SK-N-SH (cell line): ENCODE data around the gene OSBPL8. TPM values are rescaled to one million over a fixed set of nuclear protein-coding genes. Genes with fewer than 3 reads are reported as not detected.
"Not testable (repeated sequence)": the region's sequence is repeated elsewhere in the genome, so short reads cannot be mapped to it uniquely, and the experiment has no call there.

ENCODE experiments used
- CTCF ChIA-PET: fragments of 300-600, 350-600 bp; formaldehyde crosslinking; extraction: SDS; loops from one replicate; lab custom pipeline; 2021; lab: Yijun Ruan, JAX
- POLR2A ChIA-PET: fragments of 350-600 bp; sonication (Branson Sonifier 250); formaldehyde crosslinking; extraction: SDS; loops from one replicate; lab custom pipeline; 2020; ENCODE audit warnings: antibody characterized with exemption, inconsistent platforms; lab: Yijun Ruan, JAX
- DNase-seq: peaks from one replicate; pipeline ENCODE4 v3.0.0; 2012
- H2AFZ ChIP-seq: fragments of 200-600 bp; sonication (generic); 2 replicates; pipeline ENCODE4 v1.8.1; 2016; ENCODE audit warnings: antibody characterized with exemption, mild to moderate bottlenecking, low read depth
- H3F3A ChIP-seq: fragments of 200-600 bp; sonication (generic); replicated peaks from 2 replicates; pipeline ENCODE3; 2016; ENCODE audit warnings: antibody characterized with exemption, mild to moderate bottlenecking; ENCODE audit not compliant: insufficient read depth
- H3K27ac ChIP-seq, 2 experiments: fragments of 200-500 bp in 1 of 2; fragments of 200-600 bp in 1 of 2; sonication (Bioruptor generic) in 1 of 2; sonication (generic), shearing (Covaris generic) in 1 of 2; 2 replicates each; pipeline versions ENCODE4 v1.5.1 to v1.6.1; 2014 to 2016; ENCODE audit warnings: low read depth in 2 of 2, inconsistent platforms in 1 of 2, low read length in 1 of 2, mild to moderate bottlenecking in 1 of 2, mixed read lengths in 1 of 2
- H3K27me3 ChIP-seq: fragments of 200-600 bp; sonication (generic), shearing (Covaris generic); 2 replicates; pipeline ENCODE4 v1.6.1; 2016; ENCODE audit warnings: mixed run types; ENCODE audit not compliant: insufficient read depth
- H3K36me3 ChIP-seq, 2 experiments: fragments of 200-500 bp in 1 of 2; fragments of 200-600 bp in 1 of 2; sonication (Bioruptor generic) in 1 of 2; sonication (generic) in 1 of 2; replicated peaks in 1 of 2; 2 replicates each; pipeline versions ENCODE3 to v1.5.1; 2014 to 2016; ENCODE audit warnings: low read length in 1 of 2, mild to moderate bottlenecking in 1 of 2; ENCODE audit not compliant: insufficient read depth in 2 of 2, control insufficient read depth in 1 of 2
- H3K4me1 ChIP-seq, 2 experiments: fragments of 200-500 bp in 1 of 2; fragments of 200-600 bp in 1 of 2; sonication (Bioruptor generic) in 1 of 2; sonication (generic), shearing (Covaris generic) in 1 of 2; 2 replicates each; pipeline versions ENCODE4 v1.5.1 to v1.6.1; 2014 to 2016; ENCODE audit warnings: low read depth in 1 of 2, low read length in 1 of 2, mixed run types in 1 of 2; ENCODE audit not compliant: insufficient read depth in 2 of 2, control insufficient read depth in 1 of 2
- H3K4me2 ChIP-seq: fragments of 200-600 bp; sonication (generic), shearing (Covaris generic); 2 replicates; pipeline ENCODE4 v1.6.1; 2017; ENCODE audit warnings: mixed run types
- H3K4me3 ChIP-seq, 2 experiments: fragments of 200-500 bp in 1 of 2; fragments of 200-600 bp in 1 of 2; sonication (Bioruptor generic) in 1 of 2; sonication (generic), shearing (Covaris generic) in 1 of 2; 2 replicates each; pipeline versions ENCODE4 v1.5.1 to v1.8.1; 2014 to 2016; ENCODE audit warnings: low read depth in 2 of 2, inconsistent platforms in 1 of 2, low read length in 1 of 2, mild to moderate bottlenecking in 1 of 2, mixed read lengths in 1 of 2, moderate library complexity in 1 of 2
- H3K79me2 ChIP-seq: fragments of 200-600 bp; sonication (generic); 2 replicates; pipeline ENCODE4 v1.8.1; 2017; ENCODE audit warnings: mild to moderate bottlenecking; ENCODE audit not compliant: insufficient read depth
- H3K9ac ChIP-seq: fragments of 200-600 bp; sonication (generic); 2 replicates; pipeline ENCODE4 v1.6.1; 2017; ENCODE audit warnings: mixed run types
- H3K9me2 ChIP-seq: fragments of 200-600 bp; sonication (generic); 2 replicates; pipeline ENCODE4 v1.6.1; 2017; ENCODE audit warnings: mixed run types
- H3K9me3 ChIP-seq: fragments of 200-600 bp; sonication (generic); 2 replicates; pipeline ENCODE4 v1.6.1; 2017; ENCODE audit warnings: mixed run types, mild to moderate bottlenecking, moderate library complexity
- H4K20me1 ChIP-seq: fragments of 200-600 bp; sonication (generic); 2 replicates; pipeline ENCODE4 v1.6.1; 2017; ENCODE audit warnings: mild to moderate bottlenecking, mixed run types; ENCODE audit not compliant: insufficient read depth
- CHD2 ChIP-seq: fragments of 150-350 bp; IDR thresholded peaks from 2 replicates; pipeline ENCODE4 v1.6.1; 2018; ENCODE audit warnings: low read length; ENCODE audit not compliant: partially characterized antibody
- EP300 ChIP-seq, 2 experiments: IDR thresholded peaks; 2 replicates each; pipeline versions ENCODE4 v1.4.0 to v1.6.1; 2012; ENCODE audit warnings: borderline replicate concordance in 1 of 2, low read depth in 1 of 2, low read length in 1 of 2
- EZH2phosphoT487 ChIP-seq: fragments of 200-600 bp; sonication (generic); IDR thresholded peaks from 2 replicates; pipeline ENCODE4 v1.6.1; 2017; ENCODE audit warnings: low read depth, mixed run types, mild to moderate bottlenecking, antibody characterized with exemption, moderate library complexity, borderline replicate concordance
- FOXM1 ChIP-seq: IDR thresholded peaks from 2 replicates; pipeline ENCODE4 v1.4.0; 2012; ENCODE audit warnings: low read depth, mild to moderate bottlenecking
- MAX ChIP-seq: IDR thresholded peaks from 2 replicates; pipeline ENCODE4 v1.4.0; 2012; ENCODE audit warnings: low read depth
- MXI1 ChIP-seq: IDR thresholded peaks from 2 replicates; pipeline ENCODE4 v1.6.1; 2012; ENCODE audit warnings: mild to moderate bottlenecking, low read depth, low read length, improper control_type of control experiment
- NFIC ChIP-seq: IDR thresholded peaks from 2 replicates; pipeline ENCODE4 v1.4.0; 2012; ENCODE audit warnings: borderline replicate concordance
- NRF1 ChIP-seq: IDR thresholded peaks from 2 replicates; pipeline ENCODE4 v1.6.1; 2012; ENCODE audit warnings: low read depth, mild to moderate bottlenecking, low read length
- PBX3 ChIP-seq: IDR thresholded peaks from 2 replicates; pipeline ENCODE4; 2012
- RCOR1 ChIP-seq: fragments of 150-350 bp; IDR thresholded peaks from 2 replicates; pipeline ENCODE4 v1.6.1; 2017; ENCODE audit warnings: antibody characterized with exemption, low read length
- RFX5 ChIP-seq: IDR thresholded peaks from 2 replicates; pipeline ENCODE4 v1.6.1; 2012; ENCODE audit warnings: mild to moderate bottlenecking, improper control_type of control experiment, low read length
- SIN3A ChIP-seq: IDR thresholded peaks from 2 replicates; pipeline ENCODE4 v1.6.1; 2012; ENCODE audit warnings: low read depth, mild to moderate bottlenecking, low read length, moderate library complexity, borderline replicate concordance
- SMC3 ChIP-seq: IDR thresholded peaks from 2 replicates; pipeline ENCODE4 v1.6.1; 2012; ENCODE audit warnings: low read depth, low read length, improper control_type of control experiment
- TAF1 ChIP-seq: IDR thresholded peaks from 2 replicates; pipeline ENCODE4 v1.6.1; 2012; ENCODE audit warnings: low read depth, mild to moderate bottlenecking, low read length, moderate library complexity, borderline replicate concordance
- TCF12 ChIP-seq: IDR thresholded peaks from 2 replicates; pipeline ENCODE4 v1.4.0; 2012
- YY1 ChIP-seq: IDR thresholded peaks from 2 replicates; pipeline ENCODE4 v1.4.0; 2012; ENCODE audit warnings: low read depth, mild to moderate bottlenecking
- ZBTB33 ChIP-seq: IDR thresholded peaks from 2 replicates; pipeline ENCODE4 v1.4.0; 2012; ENCODE audit warnings: low read depth, borderline replicate concordance
- WGBS: methylation state at CpG from one replicate; pipeline ENCODE4 v1.1.6; 2017; ENCODE audit warnings: low lambda C conversion rate; 5-methylcytosine and 5-hydroxymethylcytosine counted together
- polyA plus RNA-seq, 3 experiments: library from polyadenylated mRNA; depleted of rRNA; stranded (reverse); fragments of >200 nt; gene quantifications; 2 replicates each; pipeline ENCODE4 v1.2.3, GENCODE V29; 2012
- TF ChIP-seq, protein P1 (sequence below): IDR thresholded peaks from 2 replicates; pipeline ENCODE4 v1.6.1; 2012; ENCODE audit warnings: mild to moderate bottlenecking, low read depth, low read length, moderate library complexity

OSBPL8 gene
- polyA plus RNA-seq, 1 of the 3 experiments (the other 2 are of a cell fraction): 10.6 TPM

GRCh38 chr12:76518699-76519098 lies 40.9 kb downstream of the OSBPL8 start (continued):
- TF ChIP-seq TCF12 (no peak), SMC3 (no peak), MXI1 (no peak), MAX (no peak), RFX5 (no peak), EP300 (IDR thresholded peaks at IDR 0.05; ENCODE audit: borderline replicate concordance in 1 of 2, low read depth in 1 of 2, low read length in 1 of 2) (no peak)
- TF ChIP-seq, all 33 proteins: peak for 0

- Histone ChIP-seq H3K4me2 (no peak overlapping the region), H3K27me3 (no peaks in the 10 kb centered on the region), H3K79me2 (peaks cover 42% of the 10 kb centered on the region), H3K9ac (no peak overlapping the region), H3K9me3 (no peaks in the 10 kb centered on the region), H3K4me1 (no peaks in the 10 kb centered on the region), H3K9me2 (no peaks in the 10 kb centered on the region), H3K36me3 (no peaks in the 10 kb centered on the region), H3K4me3 (no peak overlapping the region), H3F3A (no peaks in the 10 kb centered on the region), H3K27ac (no peak overlapping the region), H4K20me1 (no peaks in the 10 kb centered on the region), H2AFZ (no peak overlapping the region)
- WGBS: 93% methylated on average over 4 of the region's 4 CpGs
- no peak for DNase-seq
- TF ChIP-seq EZH2phosphoT487: no peak
- no peak for TF ChIP-seq YY1
- TF ChIP-seq PBX3: no peak
- TF ChIP-seq NRF1: no peak
- no peak for TF ChIP-seq SIN3A
- TF ChIP-seq, protein P1, sequence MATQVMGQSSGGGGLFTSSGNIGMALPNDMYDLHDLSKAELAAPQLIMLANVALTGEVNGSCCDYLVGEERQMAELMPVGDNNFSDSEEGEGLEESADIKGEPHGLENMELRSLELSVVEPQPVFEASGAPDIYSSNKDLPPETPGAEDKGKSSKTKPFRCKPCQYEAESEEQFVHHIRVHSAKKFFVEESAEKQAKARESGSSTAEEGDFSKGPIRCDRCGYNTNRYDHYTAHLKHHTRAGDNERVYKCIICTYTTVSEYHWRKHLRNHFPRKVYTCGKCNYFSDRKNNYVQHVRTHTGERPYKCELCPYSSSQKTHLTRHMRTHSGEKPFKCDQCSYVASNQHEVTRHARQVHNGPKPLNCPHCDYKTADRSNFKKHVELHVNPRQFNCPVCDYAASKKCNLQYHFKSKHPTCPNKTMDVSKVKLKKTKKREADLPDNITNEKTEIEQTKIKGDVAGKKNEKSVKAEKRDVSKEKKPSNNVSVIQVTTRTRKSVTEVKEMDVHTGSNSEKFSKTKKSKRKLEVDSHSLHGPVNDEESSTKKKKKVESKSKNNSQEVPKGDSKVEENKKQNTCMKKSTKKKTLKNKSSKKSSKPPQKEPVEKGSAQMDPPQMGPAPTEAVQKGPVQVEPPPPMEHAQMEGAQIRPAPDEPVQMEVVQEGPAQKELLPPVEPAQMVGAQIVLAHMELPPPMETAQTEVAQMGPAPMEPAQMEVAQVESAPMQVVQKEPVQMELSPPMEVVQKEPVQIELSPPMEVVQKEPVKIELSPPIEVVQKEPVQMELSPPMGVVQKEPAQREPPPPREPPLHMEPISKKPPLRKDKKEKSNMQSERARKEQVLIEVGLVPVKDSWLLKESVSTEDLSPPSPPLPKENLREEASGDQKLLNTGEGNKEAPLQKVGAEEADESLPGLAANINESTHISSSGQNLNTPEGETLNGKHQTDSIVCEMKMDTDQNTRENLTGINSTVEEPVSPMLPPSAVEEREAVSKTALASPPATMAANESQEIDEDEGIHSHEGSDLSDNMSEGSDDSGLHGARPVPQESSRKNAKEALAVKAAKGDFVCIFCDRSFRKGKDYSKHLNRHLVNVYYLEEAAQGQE: no peak
- no peak for TF ChIP-seq SMC3
- no peak for TF ChIP-seq MAX
- TF ChIP-seq TCF12: no peak
- no peak for TF ChIP-seq CHD2
- TF ChIP-seq MXI1: no peak
- no peak for TF ChIP-seq EP300 (IDR thresholded peaks at IDR 0.05; ENCODE audit: borderline replicate concordance in 1 of 2, low read depth in 1 of 2, low read length in 1 of 2)
- no peak for TF ChIP-seq ZBTB33
- no peak for TF ChIP-seq NFIC
- no peak for TF ChIP-seq TAF1
- TF ChIP-seq RCOR1: no peak
- no peak for TF ChIP-seq FOXM1
- CTCF ChIA-PET: interaction anchor here (1.6 kb wide), 1 partner anchor 59 kb away, joined by 3 read pairs; no protein-coding TSS in a partner anchor
- POLR2A ChIA-PET: no interaction called here
Observed at GRCh38 chr12:76515271-76515670, 44.3 kb downstream of the OSBPL8 start.

GRCh38 chr12:76511116-76511716 lies 48.4 kb downstream of the OSBPL8 start:
- H4K20me1 ChIP-seq, H3K4me1 ChIP-seq, H3K27me3 ChIP-seq, H3K4me2 ChIP-seq, DNase-seq, H3K9me2 ChIP-seq, POLR2A ChIA-PET, H3K9me3 ChIP-seq, H3K4me3 ChIP-seq, CTCF ChIA-PET, H3K36me3 ChIP-seq, H3K9ac ChIP-seq, H3K27ac ChIP-seq, H2AFZ ChIP-seq, H3F3A ChIP-seq: not testable (repeated sequence)
- 93% methylated on average over 4 of the region's 4 CpGs for WGBS
- H3K79me2 ChIP-seq: peaks cover 37% of the 10 kb centered on the region
